ENCODE data around the gene AJAP1.

Gene AJAP1

DNA sequence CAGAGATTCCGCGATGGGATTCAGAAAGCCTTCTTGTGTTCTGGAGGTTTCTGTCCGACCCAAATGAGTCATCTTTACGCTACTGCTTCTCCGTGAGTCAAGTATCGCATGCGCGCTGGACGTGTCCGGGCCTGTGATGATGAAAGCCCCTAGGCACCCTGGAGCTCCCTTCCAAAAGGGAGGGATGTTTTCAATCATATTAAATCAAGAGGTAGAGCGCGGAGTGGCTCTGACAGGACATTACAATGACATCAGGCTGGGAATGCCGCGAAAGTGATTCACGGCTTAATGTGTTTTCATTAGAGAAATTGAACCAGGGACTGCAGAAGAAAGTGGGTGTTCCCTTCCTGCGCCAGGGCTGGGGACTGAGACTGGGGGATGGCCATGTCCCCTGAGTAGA, 48.5 kb downstream of the AJAP1 start:
- Histone ChIP-seq H3K27ac (ENCODE audit: low read depth, low read length) (no peak overlapping the region), H3K4me1 (ENCODE audit: control insufficient read depth, insufficient read depth, low read length) (no peaks in the 10 kb centered on the region), H3K9ac (ENCODE audit: low read length) (no peak overlapping the region), H3K36me3 (ENCODE audit: control insufficient read depth, insufficient read depth, low read length) (no peaks in the 10 kb centered on the region), H3K27me3 (ENCODE audit: control insufficient read depth, insufficient read depth, low read length) (peaks cover 2% of the 10 kb centered on the region), H3K4me3 (ENCODE audit: low read length) (no peak overlapping the region)

GRCh38 chr1:4703646-4704045, 49.2 kb downstream of the AJAP1 start:
- no peak overlapping the region for H3K4me3 ChIP-seq (ENCODE audit: low read length)
- no peaks in the 10 kb centered on the region for H3K4me1 ChIP-seq (ENCODE audit: control insufficient read depth, insufficient read depth, low read length)
- no peaks in the 10 kb centered on the region for H3K36me3 ChIP-seq (ENCODE audit: control insufficient read depth, insufficient read depth, low read length)
- peaks cover 2% of the 10 kb centered on the region for H3K27me3 ChIP-seq (ENCODE audit: control insufficient read depth, insufficient read depth, low read length)
- H3K9ac ChIP-seq (ENCODE audit: low read length) = no peak overlapping the region
- H3K27ac ChIP-seq (ENCODE audit: low read depth, low read length) = no peak overlapping the region

GRCh38 chr1:4708840-4709507, 54.6 kb downstream of the AJAP1 start:
- Histone ChIP-seq H3K4me1 (ENCODE audit: control insufficient read depth, insufficient read depth, low read length) (no peaks in the 10 kb centered on the region), H3K27me3 (ENCODE audit: control insufficient read depth, insufficient read depth, low read length) (peaks cover 6% of the 10 kb centered on the region), H3K9ac (ENCODE audit: low read length) (no peak overlapping the region), H3K4me3 (ENCODE audit: low read length) (no peak overlapping the region), H3K27ac (ENCODE audit: low read depth, low read length) (no peak overlapping the region), H3K36me3 (ENCODE audit: control insufficient read depth, insufficient read depth, low read length) (no peaks in the 10 kb centered on the region)

- Histone ChIP-seq H3K4me1 (ENCODE audit: control insufficient read depth, insufficient read depth, low read length) (no peaks in the 10 kb centered on the region), H3K36me3 (ENCODE audit: control insufficient read depth, insufficient read depth, low read length) (no peaks in the 10 kb centered on the region), H3K27ac (ENCODE audit: low read depth, low read length) (no peak overlapping the region), H3K9ac (ENCODE audit: low read length) (no peak overlapping the region), H3K27me3 (ENCODE audit: control insufficient read depth, insufficient read depth, low read length) (peaks cover 6% of the 10 kb centered on the region), H3K4me3 (ENCODE audit: low read length) (no peak overlapping the region)
Observed at GRCh38 chr1:4709641-4710040, 55.2 kb downstream of the AJAP1 start.

DNA sequence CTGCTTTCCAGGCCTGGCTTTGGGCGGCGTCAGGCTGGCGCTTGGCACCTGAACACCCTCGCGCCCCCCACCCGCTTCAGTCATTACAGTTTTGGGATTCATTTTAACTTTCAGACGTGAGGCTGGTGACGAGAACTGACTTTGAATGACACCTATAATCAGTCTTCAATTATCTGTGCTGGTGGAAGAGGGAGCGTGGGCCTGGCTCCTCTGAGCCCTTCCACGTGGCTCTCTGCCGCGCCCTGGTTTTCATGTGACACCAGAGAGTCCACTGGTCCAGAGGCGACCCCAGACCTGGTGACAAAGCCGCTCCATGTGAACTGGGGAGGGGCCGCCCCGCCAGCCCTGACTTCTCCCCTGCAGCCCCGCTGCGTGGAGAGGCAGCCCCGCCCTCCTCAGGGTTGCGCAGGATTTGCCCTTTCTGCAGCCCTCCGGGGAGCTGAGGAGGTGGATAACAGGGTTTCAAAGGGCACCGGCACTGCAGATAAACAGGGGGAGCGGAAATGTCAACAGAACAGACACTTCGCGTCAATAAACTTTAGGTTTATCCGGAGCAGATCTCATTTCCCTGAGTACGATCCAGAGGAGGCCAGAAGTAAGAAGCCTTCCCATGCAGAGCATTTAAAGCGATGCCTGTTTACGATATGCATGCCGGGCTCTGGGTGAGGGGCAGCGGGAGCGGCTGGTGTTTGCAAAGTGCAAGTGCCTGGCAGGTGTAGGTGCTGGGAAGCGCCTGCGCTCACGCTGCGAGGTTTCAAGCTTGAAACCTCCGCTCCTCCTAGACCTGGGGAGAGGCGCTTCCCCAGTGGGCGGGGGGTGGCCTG, 56.4 kb downstream of the AJAP1 start:
- Histone ChIP-seq H3K36me3 (ENCODE audit: control insufficient read depth, insufficient read depth, low read length) (no peaks in the 10 kb centered on the region), H3K9ac (ENCODE audit: low read length) (no peak overlapping the region), H3K4me3 (ENCODE audit: low read length) (no peak overlapping the region), H3K4me1 (ENCODE audit: control insufficient read depth, insufficient read depth, low read length) (no peaks in the 10 kb centered on the region), H3K27me3 (ENCODE audit: control insufficient read depth, insufficient read depth, low read length) (peaks cover 6% of the 10 kb centered on the region), H3K27ac (ENCODE audit: low read depth, low read length) (no peak overlapping the region)

DNA sequence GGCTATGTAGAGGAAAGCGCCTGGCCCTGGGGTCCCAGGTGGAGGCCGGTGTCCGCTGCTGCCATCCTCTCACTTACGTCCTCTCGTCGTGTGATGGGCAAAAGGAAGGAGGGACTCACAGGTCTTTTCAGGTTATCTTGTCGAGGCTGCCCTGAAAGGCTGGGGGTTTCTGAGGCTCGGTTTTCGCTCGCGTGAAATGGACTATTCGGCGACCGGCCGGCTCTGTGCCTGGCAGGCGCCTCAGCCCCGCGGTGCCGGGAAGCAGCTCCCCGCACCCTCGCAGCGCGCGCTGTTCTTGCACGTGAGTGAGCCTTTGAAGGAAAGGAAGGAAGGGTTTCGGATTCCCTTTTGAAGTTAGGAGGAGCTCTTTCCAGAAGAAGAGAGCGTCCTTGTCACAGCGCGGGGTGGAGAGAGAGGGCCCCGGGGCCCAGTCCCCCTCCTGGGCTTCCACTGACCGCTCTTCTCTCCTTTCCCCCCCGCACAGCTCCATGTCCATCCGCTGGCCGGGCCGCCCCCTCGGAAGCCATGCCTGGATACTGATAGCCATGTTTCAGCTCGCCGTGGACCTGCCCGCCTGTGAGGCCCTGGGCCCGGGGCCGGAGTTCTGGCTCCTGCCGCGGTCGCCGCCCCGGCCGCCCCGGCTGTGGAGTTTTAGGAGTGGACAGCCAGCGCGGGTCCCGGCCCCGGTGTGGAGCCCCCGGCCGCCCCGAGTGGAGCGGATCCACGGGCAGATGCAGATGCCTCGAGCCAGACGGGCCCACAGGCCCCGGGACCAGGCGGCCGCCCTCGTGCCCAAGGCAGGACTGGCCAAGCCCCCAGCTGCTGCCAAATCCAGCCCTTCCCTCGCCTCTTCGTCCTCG, 57.2 kb downstream of the AJAP1 start:
- no peak overlapping the region for H3K9ac ChIP-seq (ENCODE audit: low read length)
- no peaks in the 10 kb centered on the region for H3K4me1 ChIP-seq (ENCODE audit: control insufficient read depth, insufficient read depth, low read length)
- H3K27ac ChIP-seq (ENCODE audit: low read depth, low read length) = no peak overlapping the region
- no peaks in the 10 kb centered on the region for H3K36me3 ChIP-seq (ENCODE audit: control insufficient read depth, insufficient read depth, low read length)
- no peak overlapping the region for H3K4me3 ChIP-seq (ENCODE audit: low read length)
- H3K27me3 ChIP-seq (ENCODE audit: control insufficient read depth, insufficient read depth, low read length) = peaks cover 6% of the 10 kb centered on the region

DNA sequence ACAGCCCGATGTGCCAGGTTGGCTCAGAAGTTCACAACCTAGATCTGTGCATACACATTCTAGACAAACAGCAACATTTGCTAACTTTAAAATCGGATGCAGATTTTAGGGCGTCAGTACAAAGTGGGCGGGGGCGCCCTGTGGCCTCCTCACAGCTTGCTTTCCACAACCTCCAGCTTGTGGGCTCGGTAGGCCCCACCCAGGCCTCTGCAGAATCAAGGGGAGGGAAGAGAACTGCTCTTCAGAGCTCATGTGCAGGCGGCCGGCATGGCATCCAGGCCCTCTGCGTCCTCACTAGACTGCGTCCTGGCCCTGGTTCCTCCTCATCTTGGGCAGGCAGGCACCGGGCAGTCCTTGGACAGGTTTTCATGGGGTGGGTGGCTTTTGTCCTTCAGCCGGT, 59.3 kb downstream of the AJAP1 start:
- Histone ChIP-seq H3K27me3 (ENCODE audit: control insufficient read depth, insufficient read depth, low read length) (peaks cover 6% of the 10 kb centered on the region), H3K36me3 (ENCODE audit: control insufficient read depth, insufficient read depth, low read length) (no peaks in the 10 kb centered on the region), H3K4me3 (ENCODE audit: low read length) (no peak overlapping the region), H3K9ac (ENCODE audit: low read length) (no peak overlapping the region), H3K27ac (ENCODE audit: low read depth, low read length) (no peak overlapping the region), H3K4me1 (ENCODE audit: control insufficient read depth, insufficient read depth, low read length) (no peaks in the 10 kb centered on the region)

DNA sequence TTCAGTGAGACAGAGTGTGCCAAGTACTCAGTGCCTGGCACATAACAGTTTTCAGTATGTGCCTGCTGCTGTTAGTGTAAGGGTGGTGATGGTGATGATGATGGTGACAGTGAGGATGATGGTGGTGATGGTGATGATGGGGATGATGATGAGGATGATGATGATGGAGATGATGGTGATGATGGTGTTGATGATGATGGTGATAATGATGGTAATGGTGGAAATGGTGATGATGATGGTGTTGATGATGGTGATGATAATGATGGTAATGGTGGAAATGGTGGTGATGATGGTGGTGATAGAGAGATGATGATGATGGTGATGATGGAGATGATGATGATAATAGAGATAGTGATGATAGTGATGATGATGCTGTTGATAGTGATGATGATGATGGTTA, 62.0 kb downstream of the AJAP1 start:
- H3K27me3 ChIP-seq (ENCODE audit: control insufficient read depth, insufficient read depth, low read length) = no peaks in the 10 kb centered on the region
- no peaks in the 10 kb centered on the region for H3K36me3 ChIP-seq (ENCODE audit: control insufficient read depth, insufficient read depth, low read length)
- H3K4me1 ChIP-seq (ENCODE audit: control insufficient read depth, insufficient read depth, low read length) = no peaks in the 10 kb centered on the region
- no peak overlapping the region for H3K27ac ChIP-seq (ENCODE audit: low read depth, low read length)
- no peak overlapping the region for H3K4me3 ChIP-seq (ENCODE audit: low read length)
- H3K9ac ChIP-seq (ENCODE audit: low read length) = no peak overlapping the region

DNA sequence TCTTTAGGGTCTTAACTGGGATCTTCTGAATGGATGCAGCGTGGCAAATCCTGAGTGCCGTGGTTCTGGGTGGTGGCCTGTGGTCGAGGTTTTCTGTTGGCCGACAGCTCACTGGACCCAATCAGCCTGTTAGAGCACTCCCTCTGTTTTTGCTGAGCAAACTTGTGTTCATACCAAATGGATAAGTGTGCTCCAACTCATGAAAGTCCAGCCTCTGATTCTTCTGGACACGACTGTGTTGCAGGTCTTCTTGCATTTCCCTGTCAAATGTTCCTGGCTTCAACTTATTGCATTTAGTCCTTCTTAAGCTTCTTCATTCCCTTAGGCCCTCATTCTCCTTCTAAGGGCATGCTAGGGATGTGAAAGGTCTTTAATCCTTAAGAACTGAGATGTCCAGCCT, 63.7 kb downstream of the AJAP1 start:
- H3K36me3 ChIP-seq (ENCODE audit: control insufficient read depth, insufficient read depth, low read length) = no peaks in the 10 kb centered on the region
- no peak overlapping the region for H3K27ac ChIP-seq (ENCODE audit: low read depth, low read length)
- H3K27me3 ChIP-seq (ENCODE audit: control insufficient read depth, insufficient read depth, low read length) = no peaks in the 10 kb centered on the region
- H3K4me1 ChIP-seq (ENCODE audit: control insufficient read depth, insufficient read depth, low read length) = no peaks in the 10 kb centered on the region
- no peak overlapping the region for H3K9ac ChIP-seq (ENCODE audit: low read length)
- no peak overlapping the region for H3K4me3 ChIP-seq (ENCODE audit: low read length)

DNA sequence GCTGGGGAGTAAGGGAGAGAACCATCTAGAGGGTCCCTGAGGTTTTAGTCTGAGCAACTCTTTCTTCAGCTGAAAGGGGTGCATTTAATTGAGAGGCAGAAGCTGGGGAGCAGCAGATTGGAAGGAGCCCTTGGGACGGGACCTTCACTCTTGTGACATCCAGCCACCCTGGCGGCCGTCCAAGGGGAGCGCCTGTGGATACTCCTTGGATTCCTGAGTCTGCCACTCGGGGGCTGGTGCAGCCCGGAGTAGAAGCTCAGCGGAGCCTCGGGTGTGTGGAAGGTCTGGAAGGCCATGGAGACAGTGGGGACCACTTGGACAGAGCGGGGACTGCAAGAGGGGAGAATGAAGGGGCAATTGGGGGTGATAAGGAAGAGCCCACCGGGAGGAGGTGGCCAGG, 68.7 kb downstream of the AJAP1 start:
- Histone ChIP-seq H3K4me1 (ENCODE audit: control insufficient read depth, insufficient read depth, low read length) (no peaks in the 10 kb centered on the region), H3K27ac (ENCODE audit: low read depth, low read length) (no peak overlapping the region), H3K36me3 (ENCODE audit: control insufficient read depth, insufficient read depth, low read length) (no peaks in the 10 kb centered on the region), H3K27me3 (ENCODE audit: control insufficient read depth, insufficient read depth, low read length) (no peaks in the 10 kb centered on the region), H3K4me3 (ENCODE audit: low read length) (no peak overlapping the region), H3K9ac (ENCODE audit: low read length) (no peak overlapping the region)

GRCh38 chr1:4724001-4724400, 69.6 kb downstream of the AJAP1 start:
- H3K36me3 ChIP-seq (ENCODE audit: control insufficient read depth, insufficient read depth, low read length) = no peaks in the 10 kb centered on the region
- H3K4me3 ChIP-seq (ENCODE audit: low read length) = no peak overlapping the region
- H3K9ac ChIP-seq (ENCODE audit: low read length) = no peak overlapping the region
- no peaks in the 10 kb centered on the region for H3K4me1 ChIP-seq (ENCODE audit: control insufficient read depth, insufficient read depth, low read length)
- H3K27ac ChIP-seq (ENCODE audit: low read depth, low read length) = no peak overlapping the region
- H3K27me3 ChIP-seq (ENCODE audit: control insufficient read depth, insufficient read depth, low read length) = no peaks in the 10 kb centered on the region

DNA sequence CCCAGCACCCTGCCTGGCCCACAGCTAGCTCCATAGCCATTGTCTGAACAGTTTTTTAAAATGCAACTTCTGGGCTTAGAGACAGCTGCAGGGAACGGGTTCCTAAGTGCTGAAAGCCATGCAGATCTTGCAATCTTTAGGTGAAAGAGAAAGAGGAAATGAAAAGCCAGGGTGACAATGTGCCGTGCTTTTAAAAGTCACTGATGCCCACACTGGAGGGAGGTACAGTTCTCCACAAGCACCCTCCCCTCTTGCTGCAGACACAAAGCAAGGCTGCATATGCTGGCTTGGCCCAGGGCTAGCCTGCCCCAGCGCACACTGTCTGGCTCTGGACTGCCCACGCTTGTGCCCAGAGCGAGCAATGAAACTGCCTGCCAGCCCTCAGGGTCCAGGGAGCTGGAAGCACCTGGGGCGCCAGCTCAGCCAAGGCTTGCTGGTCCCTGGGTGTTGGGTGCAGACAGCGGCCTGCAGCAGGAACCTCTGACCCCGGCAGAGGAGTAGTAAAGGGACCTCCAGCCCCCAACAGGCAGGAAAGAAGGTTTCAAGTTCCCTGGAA, 70.4 kb downstream of the AJAP1 start:
- Histone ChIP-seq H3K4me3 (ENCODE audit: low read length) (no peak overlapping the region), H3K4me1 (ENCODE audit: control insufficient read depth, insufficient read depth, low read length) (no peaks in the 10 kb centered on the region), H3K27ac (ENCODE audit: low read depth, low read length) (no peak overlapping the region), H3K36me3 (ENCODE audit: control insufficient read depth, insufficient read depth, low read length) (no peaks in the 10 kb centered on the region), H3K9ac (ENCODE audit: low read length) (no peak overlapping the region), H3K27me3 (ENCODE audit: control insufficient read depth, insufficient read depth, low read length) (no peaks in the 10 kb centered on the region)

All from rectal smooth muscle tissue (tissue), 1 donor.